ENCODE results near the gene INPP5E. TPM values are rescaled to one million over a fixed set of nuclear protein-coding genes. Genes with fewer than 3 reads are reported as not detected.
"Not testable (repeated sequence)": the region's sequence is repeated elsewhere in the genome, so short reads cannot be mapped to it uniquely, and the experiment has no call there.

The INPP5E gene
- total RNA-seq, 1 donor from 2014 or later: 23.3 TPM

DNA sequence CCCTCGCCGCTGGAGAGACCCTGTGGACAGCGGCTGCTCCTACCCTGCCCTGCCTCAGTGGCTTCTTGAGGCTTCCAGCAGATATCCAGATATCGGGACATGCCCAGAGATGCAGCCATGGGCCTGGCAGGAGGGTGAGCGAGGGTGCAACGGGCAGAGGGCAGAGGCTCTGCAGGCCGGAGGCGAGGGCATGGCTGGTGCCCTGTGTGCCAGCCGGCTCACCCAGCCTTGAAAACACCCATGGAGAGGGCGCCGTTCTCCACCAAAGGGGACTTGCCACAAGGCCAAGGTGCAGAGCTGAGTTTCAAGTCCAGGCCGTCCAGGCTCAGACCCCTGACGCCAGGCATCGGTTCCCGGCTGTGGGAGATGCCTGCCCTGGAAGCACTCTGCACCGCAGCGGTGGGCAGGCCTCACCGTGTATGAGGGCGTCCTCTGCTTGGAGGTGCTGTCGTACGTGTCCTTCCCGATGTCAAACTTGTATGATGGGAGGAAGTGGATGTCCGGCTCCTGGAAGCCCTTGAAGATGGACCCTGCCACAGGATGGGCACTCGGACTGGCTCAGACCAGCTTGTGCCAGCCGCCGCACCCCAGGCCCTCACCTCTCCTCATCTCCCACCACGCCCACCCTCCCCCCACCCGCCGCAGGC, 8.9 kb downstream of the INPP5E start:
- TF ChIP-seq, protein P1, sequence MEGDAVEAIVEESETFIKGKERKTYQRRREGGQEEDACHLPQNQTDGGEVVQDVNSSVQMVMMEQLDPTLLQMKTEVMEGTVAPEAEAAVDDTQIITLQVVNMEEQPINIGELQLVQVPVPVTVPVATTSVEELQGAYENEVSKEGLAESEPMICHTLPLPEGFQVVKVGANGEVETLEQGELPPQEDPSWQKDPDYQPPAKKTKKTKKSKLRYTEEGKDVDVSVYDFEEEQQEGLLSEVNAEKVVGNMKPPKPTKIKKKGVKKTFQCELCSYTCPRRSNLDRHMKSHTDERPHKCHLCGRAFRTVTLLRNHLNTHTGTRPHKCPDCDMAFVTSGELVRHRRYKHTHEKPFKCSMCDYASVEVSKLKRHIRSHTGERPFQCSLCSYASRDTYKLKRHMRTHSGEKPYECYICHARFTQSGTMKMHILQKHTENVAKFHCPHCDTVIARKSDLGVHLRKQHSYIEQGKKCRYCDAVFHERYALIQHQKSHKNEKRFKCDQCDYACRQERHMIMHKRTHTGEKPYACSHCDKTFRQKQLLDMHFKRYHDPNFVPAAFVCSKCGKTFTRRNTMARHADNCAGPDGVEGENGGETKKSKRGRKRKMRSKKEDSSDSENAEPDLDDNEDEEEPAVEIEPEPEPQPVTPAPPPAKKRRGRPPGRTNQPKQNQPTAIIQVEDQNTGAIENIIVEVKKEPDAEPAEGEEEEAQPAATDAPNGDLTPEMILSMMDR (IDR thresholded peaks at IDR 0.05; ENCODE audit: unreplicated experiment): no peak
- H3K36me3 Mint-ChIP-seq: peaks cover 7% of the 10 kb centered on the region
- DNase-seq (ENCODE audit: low spot score in 2 of 2, unreplicated experiment in 2 of 2): no peak
- H3K4me3 Mint-ChIP-seq: no peak overlapping the region
- no peaks in the 10 kb centered on the region for H3K27me3 Mint-ChIP-seq (ENCODE audit: low read depth)
- H3K9me3 Mint-ChIP-seq: no peaks in the 10 kb centered on the region
- no peak overlapping the region for H3K27ac Mint-ChIP-seq
- H3K4me1 Mint-ChIP-seq: no peaks in the 10 kb centered on the region

DNA sequence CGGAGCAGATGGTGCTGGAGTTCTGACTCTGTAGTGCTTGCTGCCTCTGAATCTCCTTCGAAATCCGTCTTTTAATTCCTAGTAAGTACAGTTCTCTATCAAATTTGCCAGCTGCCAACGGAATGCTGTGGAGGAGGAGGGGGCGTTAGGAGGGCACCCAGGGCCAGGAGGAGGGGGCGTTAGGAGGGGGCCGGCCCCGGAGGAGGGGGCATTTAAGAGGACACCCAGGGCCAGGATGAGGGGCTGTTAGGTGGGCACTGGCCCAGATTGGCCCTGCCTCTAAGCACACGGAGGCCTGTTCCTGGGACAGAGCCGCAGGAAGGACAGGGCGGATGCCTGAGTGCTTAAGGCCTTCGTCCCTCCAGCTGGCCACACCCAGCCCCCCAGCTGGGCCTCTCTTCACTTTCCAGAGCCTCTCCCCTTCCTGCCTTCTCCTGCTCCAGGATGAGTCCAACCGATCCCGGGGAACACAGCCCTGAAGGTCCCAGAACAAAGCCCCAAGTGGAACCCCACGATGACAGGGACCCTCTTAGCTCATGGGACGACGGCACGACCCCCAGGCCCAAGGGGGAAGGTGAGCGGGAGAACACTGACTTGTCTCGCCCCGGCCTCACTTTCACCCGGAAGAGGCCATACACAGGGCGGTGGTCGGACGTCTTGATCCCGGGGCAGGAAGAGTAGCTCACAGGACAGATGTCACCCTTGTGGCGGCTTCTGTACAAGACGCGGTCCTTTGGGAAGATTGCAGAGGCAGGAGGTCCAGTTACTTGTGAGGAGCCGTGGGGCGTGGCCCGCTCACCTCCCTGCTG, 9.8 kb downstream of the INPP5E start:
- peaks cover 9% of the 10 kb centered on the region for H3K36me3 Mint-ChIP-seq
- H3K27me3 Mint-ChIP-seq (ENCODE audit: low read depth): no peaks in the 10 kb centered on the region
- no peak overlapping the region for H3K4me3 Mint-ChIP-seq
- H3K9me3 Mint-ChIP-seq: no peaks in the 10 kb centered on the region
- no peak for DNase-seq (ENCODE audit: low spot score in 2 of 2, unreplicated experiment in 2 of 2)
- H3K4me1 Mint-ChIP-seq: no peaks in the 10 kb centered on the region
- TF ChIP-seq, protein P1 (IDR thresholded peaks at IDR 0.05; ENCODE audit: unreplicated experiment): no peak
- no peak overlapping the region for H3K27ac Mint-ChIP-seq

DNA sequence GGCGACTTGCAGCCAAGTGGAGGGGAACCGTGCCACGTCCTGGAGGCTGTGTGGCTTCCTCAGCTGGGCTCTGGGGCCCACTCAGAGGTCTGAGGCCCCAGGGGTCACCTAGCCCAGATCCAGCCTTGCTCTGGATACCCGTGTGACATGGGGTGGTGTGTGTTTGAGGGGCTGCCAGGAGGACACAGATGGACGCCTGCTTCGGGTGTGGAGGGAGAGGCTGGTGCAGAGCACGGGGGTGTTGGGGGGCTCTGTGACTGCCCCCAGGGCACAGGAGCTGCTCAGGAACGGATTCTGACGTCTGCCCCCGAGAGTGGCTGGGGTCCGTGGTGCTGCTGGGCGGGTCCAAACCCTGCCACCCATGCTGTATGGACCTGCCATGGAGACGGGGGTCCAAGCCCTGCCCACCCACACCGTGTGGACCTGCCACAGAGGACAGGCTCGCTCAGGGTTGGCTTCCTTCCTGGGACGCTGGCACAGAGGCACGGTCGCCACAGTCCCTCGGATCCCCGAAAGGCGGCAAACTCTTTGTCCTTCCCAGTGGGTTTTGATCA, 10.5 kb downstream of the INPP5E start:
- H3K27ac Mint-ChIP-seq: no peak overlapping the region
- TF ChIP-seq, protein P1 (IDR thresholded peaks at IDR 0.05; ENCODE audit: unreplicated experiment): no peak
- DNase-seq (ENCODE audit: low spot score in 2 of 2, unreplicated experiment in 2 of 2): no peak
- H3K4me3 Mint-ChIP-seq: no peak overlapping the region
- H3K9me3 Mint-ChIP-seq: no peaks in the 10 kb centered on the region
- H3K36me3 Mint-ChIP-seq: peaks cover 11% of the 10 kb centered on the region
- no peaks in the 10 kb centered on the region for H3K27me3 Mint-ChIP-seq (ENCODE audit: low read depth)
- H3K4me1 Mint-ChIP-seq: no peaks in the 10 kb centered on the region

DNA sequence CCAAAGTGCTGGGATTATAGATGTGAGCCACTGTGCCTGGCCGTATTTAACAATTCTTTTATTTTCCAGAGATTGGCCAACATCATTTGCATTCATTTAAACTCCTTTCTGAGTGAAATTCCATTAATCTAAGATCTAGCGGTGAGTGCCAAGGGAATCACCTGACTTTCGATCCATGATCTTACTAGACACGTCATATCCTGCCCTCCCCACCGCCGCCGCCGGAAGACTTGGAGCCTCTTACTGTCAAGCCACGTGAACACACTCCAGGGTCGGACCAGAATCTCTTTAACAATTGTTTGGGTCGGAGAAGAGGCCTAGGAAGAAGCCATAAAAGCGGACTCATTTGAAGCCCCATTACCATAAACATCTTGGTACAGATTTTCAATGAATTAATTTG, 12.9 kb downstream of the INPP5E start:
- Mint-ChIP-seq H3K9me3 (no peaks in the 10 kb centered on the region), H3K27me3 (ENCODE audit: low read depth) (no peaks in the 10 kb centered on the region), H3K36me3 (peaks cover 14% of the 10 kb centered on the region), H3K27ac (no peak overlapping the region), H3K4me3 (no peak overlapping the region), H3K4me1 (no peaks in the 10 kb centered on the region)
- TF ChIP-seq, protein P1 (IDR thresholded peaks at IDR 0.05; ENCODE audit: unreplicated experiment): no peak
- no peak for DNase-seq (ENCODE audit: low spot score in 2 of 2, unreplicated experiment in 2 of 2)

DNA sequence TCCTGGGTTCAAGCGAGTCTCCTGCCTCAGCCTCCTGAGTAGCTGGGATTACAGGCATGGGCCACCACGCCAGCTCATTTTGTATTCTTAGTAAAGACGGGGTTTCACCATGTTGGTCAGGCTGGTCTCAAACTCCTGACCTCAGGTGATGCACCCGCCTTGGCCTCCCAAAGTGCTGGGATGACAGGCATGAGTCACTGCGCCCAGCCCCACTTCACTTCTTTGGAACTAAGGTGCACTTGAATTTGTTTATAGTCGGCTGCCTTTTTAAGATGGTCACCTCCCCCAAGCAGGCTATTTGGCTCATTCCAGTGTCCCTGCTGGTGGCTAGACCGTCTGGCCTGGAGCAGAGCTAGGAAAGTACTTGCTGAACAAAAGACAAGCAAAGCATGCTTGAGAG, 14.3 kb downstream of the INPP5E start:
- H3K36me3 Mint-ChIP-seq: peaks cover 17% of the 10 kb centered on the region
- not testable (repeated sequence) for DNase-seq (ENCODE audit: low spot score in 2 of 2, unreplicated experiment in 2 of 2); H3K4me1 Mint-ChIP-seq; H3K9me3 Mint-ChIP-seq; H3K27ac Mint-ChIP-seq; H3K4me3 Mint-ChIP-seq; H3K27me3 Mint-ChIP-seq (ENCODE audit: low read depth)

DNA sequence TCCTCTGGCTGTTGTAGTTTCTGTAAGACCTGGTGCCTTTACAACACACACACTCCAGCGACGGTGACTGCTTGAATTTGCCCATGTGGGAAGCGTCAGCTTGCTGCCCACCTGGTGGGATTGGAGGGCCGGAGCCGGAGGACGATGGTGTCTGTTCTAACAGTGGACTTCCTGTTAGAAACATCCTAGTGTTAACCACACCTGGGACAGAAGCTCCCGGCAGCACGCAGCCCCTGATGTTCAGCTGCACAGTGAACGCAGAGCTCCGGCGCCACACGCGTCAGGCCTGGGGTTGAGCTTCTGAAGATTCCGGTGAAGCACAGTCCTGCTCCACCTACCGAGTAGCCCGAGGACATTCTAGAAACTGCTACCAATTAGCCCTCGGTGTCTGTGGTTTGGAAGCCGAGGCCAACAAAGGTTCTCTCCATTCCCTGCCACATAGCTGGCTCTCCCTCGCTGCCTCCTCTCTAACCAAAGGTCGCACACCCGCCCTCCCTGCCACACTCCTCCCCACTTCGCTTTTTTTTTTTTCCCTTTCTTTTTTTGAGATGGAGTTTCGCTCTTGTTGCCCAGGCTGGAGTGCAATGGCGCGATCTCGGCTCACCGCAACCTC, 14.8 kb downstream of the INPP5E start:
- Mint-ChIP-seq H3K4me1 (no peaks in the 10 kb centered on the region), H3K9me3 (no peaks in the 10 kb centered on the region), H3K4me3 (no peak overlapping the region), H3K27me3 (ENCODE audit: low read depth) (no peaks in the 10 kb centered on the region), H3K36me3 (peaks cover 17% of the 10 kb centered on the region), H3K27ac (no peak overlapping the region)
- no peak for DNase-seq (ENCODE audit: low spot score in 2 of 2, unreplicated experiment in 2 of 2)
- TF ChIP-seq, protein P1 (IDR thresholded peaks at IDR 0.05; ENCODE audit: unreplicated experiment): no peak
